ENCODE measurements around the gene ARMC9. TPM values are rescaled to one million over a fixed set of nuclear protein-coding genes. Genes with fewer than 3 reads are reported as not detected.

Gene ARMC9
- total RNA-seq, 1 donor from 2014 or later, result 27.5 TPM

DNA sequence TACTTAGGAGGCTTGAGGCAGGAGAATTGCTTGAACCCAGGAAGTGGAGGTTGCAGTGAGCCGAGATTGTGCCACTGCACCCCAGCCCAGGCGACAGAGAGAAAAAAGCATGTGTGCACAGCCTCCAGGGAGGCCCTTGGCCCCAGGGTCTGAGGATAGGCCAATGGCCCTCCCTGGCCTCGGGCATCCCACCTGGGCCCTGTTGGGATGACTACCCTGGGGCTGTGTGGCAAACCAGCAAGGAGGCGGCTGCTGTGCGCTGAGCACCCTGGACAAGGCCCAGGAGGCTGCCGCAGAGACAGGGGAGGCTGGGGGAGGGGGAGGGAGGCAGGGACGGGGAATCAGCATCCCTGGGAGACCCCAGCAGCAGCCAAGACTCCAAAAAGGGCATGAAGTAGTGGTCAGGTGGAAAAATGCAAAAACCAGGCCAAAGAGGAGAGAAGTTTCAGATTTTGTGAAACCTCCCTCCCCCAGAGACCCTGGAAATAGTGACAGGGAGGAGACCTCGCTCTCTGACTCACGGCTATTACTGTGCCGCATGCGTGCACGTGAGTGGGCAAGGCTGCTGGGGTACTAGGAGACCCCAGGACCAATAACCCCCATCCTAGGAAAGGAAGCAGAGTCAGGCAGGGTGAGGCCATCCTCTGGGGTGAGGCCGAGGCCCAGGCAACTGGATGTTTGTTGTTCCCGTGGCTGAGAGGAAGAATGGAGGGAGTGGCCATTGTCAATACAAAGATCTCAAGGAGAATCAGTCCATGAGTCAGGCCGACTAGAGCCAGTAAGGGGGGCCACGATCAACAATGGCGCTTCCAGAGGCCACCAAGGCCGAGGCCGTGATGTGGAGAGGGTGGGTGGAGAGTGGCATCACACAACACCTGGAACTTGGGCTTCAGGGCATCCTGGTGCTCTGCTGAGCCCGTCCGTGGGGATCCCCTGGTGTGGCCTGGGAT, 181.1 kb downstream of the ARMC9 start:
- H3K27me3 ChIP-seq (ENCODE audit: control insufficient read depth, insufficient read depth, low read length), result no peaks in the 10 kb centered on the region
- H3K36me3 ChIP-seq (ENCODE audit: control insufficient read depth, insufficient read depth, low read length), result no peaks in the 10 kb centered on the region
- DNase-seq (ENCODE audit: low read depth), result no peak
- TF ChIP-seq, protein P1, sequence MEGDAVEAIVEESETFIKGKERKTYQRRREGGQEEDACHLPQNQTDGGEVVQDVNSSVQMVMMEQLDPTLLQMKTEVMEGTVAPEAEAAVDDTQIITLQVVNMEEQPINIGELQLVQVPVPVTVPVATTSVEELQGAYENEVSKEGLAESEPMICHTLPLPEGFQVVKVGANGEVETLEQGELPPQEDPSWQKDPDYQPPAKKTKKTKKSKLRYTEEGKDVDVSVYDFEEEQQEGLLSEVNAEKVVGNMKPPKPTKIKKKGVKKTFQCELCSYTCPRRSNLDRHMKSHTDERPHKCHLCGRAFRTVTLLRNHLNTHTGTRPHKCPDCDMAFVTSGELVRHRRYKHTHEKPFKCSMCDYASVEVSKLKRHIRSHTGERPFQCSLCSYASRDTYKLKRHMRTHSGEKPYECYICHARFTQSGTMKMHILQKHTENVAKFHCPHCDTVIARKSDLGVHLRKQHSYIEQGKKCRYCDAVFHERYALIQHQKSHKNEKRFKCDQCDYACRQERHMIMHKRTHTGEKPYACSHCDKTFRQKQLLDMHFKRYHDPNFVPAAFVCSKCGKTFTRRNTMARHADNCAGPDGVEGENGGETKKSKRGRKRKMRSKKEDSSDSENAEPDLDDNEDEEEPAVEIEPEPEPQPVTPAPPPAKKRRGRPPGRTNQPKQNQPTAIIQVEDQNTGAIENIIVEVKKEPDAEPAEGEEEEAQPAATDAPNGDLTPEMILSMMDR (IDR thresholded peaks at IDR 0.05; ENCODE audit: insufficient read depth, low read length, poor library complexity, severe bottlenecking), result no peak
- H3K4me3 ChIP-seq (ENCODE audit: low read depth, low read length), result no peak overlapping the region

DNA sequence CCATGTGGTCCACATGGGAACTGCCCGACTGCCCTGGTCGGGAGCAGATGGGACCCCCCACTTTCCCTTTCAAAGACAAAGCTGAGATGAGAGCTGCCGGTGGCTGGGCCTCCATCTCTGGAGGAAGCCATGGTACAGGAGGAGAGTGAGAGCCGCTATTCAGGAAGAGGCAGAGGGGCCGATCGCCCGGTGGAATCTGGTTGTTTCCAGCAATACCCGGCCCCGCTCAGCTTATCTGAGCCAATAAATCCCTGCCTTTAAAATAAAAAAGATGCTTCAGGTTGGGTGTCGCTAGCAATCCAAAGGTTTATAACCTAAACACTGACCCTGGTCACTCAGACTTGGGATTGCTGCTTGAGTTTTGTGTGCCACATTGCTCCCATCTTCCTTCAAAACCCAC, 181.9 kb downstream of the ARMC9 start:
- no peak for DNase-seq (ENCODE audit: low read depth)
- H3K36me3 ChIP-seq (ENCODE audit: control insufficient read depth, insufficient read depth, low read length), result no peaks in the 10 kb centered on the region
- no peak overlapping the region for H3K4me3 ChIP-seq (ENCODE audit: low read depth, low read length)
- TF ChIP-seq, protein P1 (IDR thresholded peaks at IDR 0.05; ENCODE audit: insufficient read depth, low read length, poor library complexity, severe bottlenecking), result no peak
- H3K27me3 ChIP-seq (ENCODE audit: control insufficient read depth, insufficient read depth, low read length), result no peaks in the 10 kb centered on the region

DNA sequence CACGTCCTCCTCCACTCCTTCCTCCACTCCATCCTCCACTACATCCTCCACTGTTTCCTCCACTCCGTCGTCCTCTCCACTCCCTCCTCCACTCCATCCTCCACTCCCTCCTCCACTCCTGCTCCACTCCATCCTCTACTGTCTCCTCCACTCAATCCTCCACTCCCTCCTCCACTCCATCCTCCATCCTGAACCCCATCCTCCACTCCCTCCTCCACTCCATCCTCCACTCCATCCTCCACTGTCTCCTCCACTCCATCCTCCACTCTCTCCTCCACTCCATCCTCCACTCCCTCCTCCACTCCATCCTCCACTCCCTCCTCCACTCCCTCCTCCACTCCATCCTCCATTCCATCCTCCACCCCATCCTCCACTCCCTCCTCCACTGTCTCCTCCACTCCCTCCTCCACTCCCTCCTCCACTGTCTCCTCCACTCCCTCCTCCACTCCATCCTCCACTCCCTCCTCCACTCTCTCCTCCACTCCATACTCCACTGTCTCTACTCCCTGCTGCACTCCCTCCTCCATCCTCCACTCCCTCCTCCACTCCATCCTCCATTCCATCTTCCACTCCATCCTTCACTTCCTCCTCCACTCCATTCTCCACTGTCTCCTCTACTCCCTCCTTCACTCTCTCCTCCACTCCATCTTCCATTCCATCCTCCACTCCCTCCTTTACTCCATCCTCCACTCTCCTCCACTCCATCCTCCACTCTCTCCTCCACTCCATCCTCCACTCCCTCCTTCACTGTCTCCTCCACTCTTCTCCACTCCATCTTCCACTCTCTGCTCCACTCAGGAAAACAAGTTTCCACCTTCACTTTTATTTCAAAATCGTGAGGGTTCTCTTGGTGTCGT, 182.8 kb downstream of the ARMC9 start:
- H3K27me3 ChIP-seq (ENCODE audit: control insufficient read depth, insufficient read depth, low read length), result no peaks in the 10 kb centered on the region
- H3K4me3 ChIP-seq (ENCODE audit: low read depth, low read length), result no peak overlapping the region
- no peak for DNase-seq (ENCODE audit: low read depth)
- H3K36me3 ChIP-seq (ENCODE audit: control insufficient read depth, insufficient read depth, low read length), result no peaks in the 10 kb centered on the region
- TF ChIP-seq, protein P1 (IDR thresholded peaks at IDR 0.05; ENCODE audit: insufficient read depth, low read length, poor library complexity, severe bottlenecking), result no peak

DNA sequence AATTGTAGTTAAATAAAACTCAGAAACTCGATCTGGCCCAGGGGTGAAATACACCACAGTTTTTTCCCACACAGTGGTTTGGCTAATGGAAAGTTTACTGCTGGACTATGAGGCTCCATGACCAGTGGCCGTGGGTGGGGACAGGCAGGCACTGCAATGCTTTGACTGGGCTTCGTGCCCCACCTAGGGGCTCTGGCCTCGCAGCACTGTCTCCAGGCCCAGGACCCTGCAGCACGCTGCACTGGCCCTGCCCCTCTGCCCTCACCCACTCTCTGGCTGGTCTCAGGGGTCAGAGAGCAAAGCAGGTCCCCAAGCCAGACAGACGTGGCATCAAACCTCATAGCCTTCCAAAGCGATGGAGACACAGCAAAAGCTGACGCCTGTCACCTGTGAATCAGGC, 183.7 kb downstream of the ARMC9 start:
- no peak for DNase-seq (ENCODE audit: low read depth)
- Histone ChIP-seq H3K4me3 (ENCODE audit: low read depth, low read length) (no peak overlapping the region), H3K27me3 (ENCODE audit: control insufficient read depth, insufficient read depth, low read length) (no peaks in the 10 kb centered on the region), H3K36me3 (ENCODE audit: control insufficient read depth, insufficient read depth, low read length) (no peaks in the 10 kb centered on the region)
- TF ChIP-seq, protein P1 (IDR thresholded peaks at IDR 0.05; ENCODE audit: insufficient read depth, low read length, poor library complexity, severe bottlenecking), result no peak

DNA sequence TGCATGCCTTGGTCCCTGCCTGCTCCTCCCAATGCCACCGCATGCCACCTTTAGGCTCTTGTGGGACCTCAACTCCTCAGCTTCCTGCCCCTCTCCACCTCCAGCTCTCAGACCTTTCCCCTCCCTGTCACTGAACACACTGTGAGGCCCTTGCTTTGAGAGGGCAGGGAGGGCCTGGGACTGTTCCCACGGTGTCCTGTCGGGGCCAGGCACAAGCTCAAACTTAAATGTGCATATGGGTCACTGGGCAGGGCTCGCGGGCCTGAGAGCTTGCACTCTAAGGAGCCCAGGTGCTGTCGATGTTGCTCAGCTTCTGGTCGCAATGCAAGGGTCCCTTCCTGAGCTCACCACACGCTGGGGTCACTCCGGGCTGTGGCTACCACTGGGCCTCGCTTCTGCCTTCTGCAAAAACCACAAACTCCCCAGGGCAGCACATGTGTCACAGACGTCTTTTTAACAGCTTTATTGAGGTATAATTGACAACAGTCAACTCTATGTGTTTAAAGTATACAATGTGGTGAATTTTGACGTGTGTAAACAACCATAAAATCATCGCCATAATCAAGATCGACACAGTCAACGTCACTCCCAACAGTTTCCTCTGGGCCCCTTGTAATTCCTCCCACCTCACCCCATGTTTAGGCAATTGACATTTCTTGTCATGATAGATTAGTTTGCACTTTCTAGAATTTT, 185.1 kb downstream of the ARMC9 start:
- TF ChIP-seq, protein P1 (IDR thresholded peaks at IDR 0.05; ENCODE audit: insufficient read depth, low read length, poor library complexity, severe bottlenecking), result no peak
- H3K4me3 ChIP-seq (ENCODE audit: low read depth, low read length), result no peak overlapping the region
- H3K27me3 ChIP-seq (ENCODE audit: control insufficient read depth, insufficient read depth, low read length), result no peaks in the 10 kb centered on the region
- DNase-seq (ENCODE audit: low read depth), result no peak
- H3K36me3 ChIP-seq (ENCODE audit: control insufficient read depth, insufficient read depth, low read length), result no peaks in the 10 kb centered on the region
